ENCODE measurements around the gene LARP4B. TPM values are rescaled to one million over a fixed set of nuclear protein-coding genes. Genes with fewer than 3 reads are reported as not detected.

Gene LARP4B
- total RNA-seq, 3 donors from 2014 or later: 97.5 to 155 (median 116) TPM

GRCh38 chr10:969473-970150 lies 38.1 kb upstream of the LARP4B start:
- no peaks in the 10 kb centered on the region for H3K9me3 ChIP-seq
- H3K4me1 ChIP-seq (ENCODE audit: low read depth): peaks cover 13% of the 10 kb centered on the region
- no peak for TF ChIP-seq CTCF (IDR thresholded peaks at IDR 0.05)
- intact Hi-C loops (cut with DNase I, micrococcal nuclease): no loop called here
- no peak overlapping the region for H3K4me3 ChIP-seq
- H3K36me3 ChIP-seq (ENCODE audit: low read depth): no peaks in the 10 kb centered on the region
- no peak for DNase-seq
- no peak for ATAC-seq

- no peaks in the 10 kb centered on the region for H3K9me3 ChIP-seq
- ATAC-seq (no peak), DNase-seq (no peak)
- intact Hi-C loops (cut with DNase I, micrococcal nuclease): no loop called here
- H3K4me1 ChIP-seq (ENCODE audit: low read depth): peaks cover 13% of the 10 kb centered on the region
- H3K4me3 ChIP-seq: no peak overlapping the region
- TF ChIP-seq CTCF (IDR thresholded peaks at IDR 0.05): no peak
- H3K36me3 ChIP-seq (ENCODE audit: low read depth): no peaks in the 10 kb centered on the region
Observed at GRCh38 chr10:968546-969199, 37.2 kb upstream of the LARP4B start.

- intact Hi-C loops (cut with DNase I, micrococcal nuclease): no loop called here
- TF ChIP-seq CTCF (IDR thresholded peaks at IDR 0.05): no peak
- Histone ChIP-seq H3K9me3 (no peaks in the 10 kb centered on the region), H3K36me3 (ENCODE audit: low read depth) (no peaks in the 10 kb centered on the region), H3K4me1 (ENCODE audit: low read depth) (peaks cover 12% of the 10 kb centered on the region), H3K4me3 (no peak overlapping the region)
- DNase-seq (no peak), ATAC-seq (no peak)
Observed at GRCh38 chr10:966466-967235, 35.1 kb upstream of the LARP4B start.

GRCh38 chr10:964988-965417 lies 33.5 kb upstream of the LARP4B start:
- no peak for DNase-seq
- no peak for ATAC-seq
- TF ChIP-seq CTCF (IDR thresholded peaks at IDR 0.05): no peak
- Histone ChIP-seq H3K4me3 (no peak overlapping the region), H3K4me1 (ENCODE audit: low read depth) (no peaks in the 10 kb centered on the region), H3K36me3 (ENCODE audit: low read depth) (no peaks in the 10 kb centered on the region), H3K9me3 (no peaks in the 10 kb centered on the region)
- intact Hi-C loops (cut with DNase I, micrococcal nuclease): no loop called here

- ATAC-seq (no peak), DNase-seq (no peak)
- H3K36me3 ChIP-seq (ENCODE audit: low read depth): no peaks in the 10 kb centered on the region
- intact Hi-C loops (cut with DNase I, micrococcal nuclease): no loop called here
- H3K9me3 ChIP-seq: no peaks in the 10 kb centered on the region
- H3K4me1 ChIP-seq (ENCODE audit: low read depth): no peaks in the 10 kb centered on the region
- no peak for TF ChIP-seq CTCF (IDR thresholded peaks at IDR 0.05)
- no peak overlapping the region for H3K4me3 ChIP-seq
Observed at GRCh38 chr10:964321-964987, 32.9 kb upstream of the LARP4B start.
